HG02678 (cell line): ENCODE data around the gene TNKS2.
A peak's percentile ranks its signal among the peaks of the same experiment; 100 is the strongest.

Source experiments
- ATAC-seq: cut with Tn5 transposase; IDR thresholded peaks from one replicate; pipeline ENCODE4 v1.9.1; 2021; ENCODE audit warnings: mild to moderate bottlenecking, moderate library complexity; ENCODE audit not compliant: unreplicated experiment

Gene TNKS2

DNA sequence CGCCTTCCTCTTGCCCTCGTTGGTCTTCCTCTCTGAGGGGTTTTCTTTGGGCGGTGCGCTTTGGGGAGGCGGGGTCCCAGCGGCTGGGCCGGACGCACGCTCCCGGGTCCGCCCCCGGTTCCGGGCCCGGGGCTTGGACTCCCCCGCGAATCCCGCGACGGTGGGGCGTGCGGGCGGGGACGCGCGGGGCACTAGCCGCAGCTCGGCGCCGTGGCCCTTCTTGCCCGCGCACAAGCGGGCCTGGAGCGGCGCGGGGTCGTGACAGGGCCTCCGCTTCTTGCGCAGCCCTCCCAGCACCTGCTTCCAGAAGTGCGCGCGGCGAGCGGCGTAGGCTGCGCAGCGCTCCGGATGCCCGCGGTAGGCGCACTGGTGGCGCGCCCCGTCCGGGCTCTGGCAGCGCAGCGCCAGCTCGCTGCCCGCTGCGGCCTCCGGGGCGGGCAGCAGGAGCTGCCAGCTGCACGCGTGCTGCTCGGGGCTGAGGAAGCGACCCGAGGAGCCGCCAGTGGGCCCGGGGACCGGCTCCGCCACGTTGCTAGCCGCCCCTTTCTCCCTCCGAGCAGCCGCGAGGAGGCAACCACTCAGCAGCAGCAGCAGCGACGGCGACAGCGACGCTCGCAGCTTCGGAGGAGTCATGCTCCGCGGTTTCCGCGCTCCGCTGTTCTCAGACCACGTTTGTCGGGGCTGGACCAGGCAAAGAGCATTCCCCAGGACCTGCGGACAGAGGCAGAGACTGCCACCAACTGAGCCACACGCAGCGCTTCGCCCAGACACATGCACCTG, 110.3 kb downstream of the TNKS2 start:
- peak; percentile 89 for ATAC-seq

DNA sequence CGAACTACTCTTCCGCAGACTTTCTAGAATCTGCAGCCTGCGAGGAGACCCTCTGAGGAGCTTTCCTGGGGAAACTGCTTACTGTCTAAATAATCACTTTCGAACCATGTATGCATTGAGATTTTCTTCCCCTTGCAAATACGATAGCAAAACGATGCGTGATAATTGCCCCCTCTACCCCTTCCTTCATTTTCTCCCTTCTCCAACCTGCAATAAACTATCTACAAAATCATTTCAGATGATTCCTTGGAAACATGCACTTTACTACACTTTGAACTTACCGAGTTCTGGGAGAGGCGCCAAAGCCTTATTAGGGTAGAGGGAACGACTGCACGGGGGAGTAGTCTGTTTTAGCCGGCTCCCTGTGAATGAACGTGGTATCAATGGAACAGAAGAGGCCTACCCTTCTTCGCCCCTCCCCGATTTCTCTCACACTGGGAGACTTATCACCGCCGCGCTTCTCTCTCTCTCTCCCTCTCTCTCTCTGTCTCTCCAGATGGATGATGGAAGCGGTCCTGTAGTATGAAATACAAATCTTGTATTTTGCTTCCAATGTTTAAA, 111.0 kb downstream of the TNKS2 start, which contains the start of gene FGFBP3:
Gene FGFBP3 (minus strand): TSS at position 370 of the 561 bp plus-strand sequence. CDS start 517 bp downstream, outside the sequence.
- ATAC-seq = no peak

DNA sequence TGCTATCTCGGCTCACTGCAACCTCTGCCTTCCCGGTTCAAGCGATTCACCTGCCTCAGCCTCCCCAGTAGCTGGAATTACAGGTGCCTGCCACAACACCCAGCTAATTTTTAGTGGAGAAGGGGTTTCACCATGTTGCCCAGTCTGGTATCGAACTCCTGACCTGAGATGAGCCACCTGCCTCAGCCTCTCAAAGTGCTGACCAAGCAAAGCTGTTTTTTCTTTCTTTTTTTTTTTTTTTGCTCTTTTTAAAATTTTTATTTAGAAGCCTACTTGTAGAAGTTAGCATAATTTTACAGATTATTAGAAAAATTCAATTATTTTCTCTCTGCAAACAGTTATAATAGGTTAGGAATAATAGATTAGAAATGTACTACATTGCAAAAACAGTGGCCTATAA, 112.2 kb downstream of the TNKS2 start:
- ATAC-seq = no peak
